Measurements from ENCODE around the gene NSD2. TPM values are rescaled to one million over a fixed set of nuclear protein-coding genes. Genes with fewer than 3 reads are reported as not detected.

NSD2 gene
- polyA plus RNA-seq, 1 donor (not counting 4 experiments of a cell fraction or from before 2014, with no cell fraction given) = 22.6 TPM

- H3K4me3 ChIP-seq (ENCODE audit: control insufficient read depth in 2 of 3, extremely low read depth in 1 of 3, insufficient read depth in 2 of 3, low read depth in 1 of 3, low read length in 3 of 3) = no peak overlapping the region
- H2AFZ ChIP-seq (ENCODE audit: control insufficient read depth, low read length) = no peak overlapping the region
- peak overlapping the region; percentile 15 for H3K27ac ChIP-seq (ENCODE audit: control insufficient read depth, insufficient read depth, low read length)
- H3K4me2 ChIP-seq (ENCODE audit: control insufficient read depth, extremely low read depth, insufficient read depth, low read depth, low read length) = no peak overlapping the region
- FAIRE-seq (no peak), DNase-seq (ENCODE audit: low read depth, low spot score) (no peak)
- H3K27me3 ChIP-seq (ENCODE audit: control insufficient read depth, extremely low read depth, insufficient read depth, low read length) = no peaks in the 10 kb centered on the region
- dilution Hi-C loops (cut with MboI; ENCODE audit: extremely low pct_ligation_motif_present, low sequenced_read_pairs) = no loop called here
- peaks cover 7% of the 10 kb centered on the region for H4K20me1 ChIP-seq (ENCODE audit: control insufficient read depth, extremely low read depth, insufficient read depth, low read length)
- peaks cover 2% of the 10 kb centered on the region for H3K9me1 ChIP-seq (ENCODE audit: control insufficient read depth, extremely low read depth, insufficient read depth, low read length)
- H3K9me3 ChIP-seq (ENCODE audit: control insufficient read depth, low read depth, low read length) = no peaks in the 10 kb centered on the region
- TF ChIP-seq EZH2 (IDR thresholded peaks at IDR 0.05; ENCODE audit: low read length) (no peak), CTCF (optimal IDR thresholded peaks at IDR 0.05 in 1 of 3, IDR thresholded peaks at IDR 0.05 in 1 of 3, conservative IDR thresholded peaks at IDR 0.05 in 1 of 3; ENCODE audit: extremely low read depth in 1 of 3, insufficient read depth in 2 of 3, low read length in 3 of 3) (no peak)
- no peaks in the 10 kb centered on the region for H3K4me1 ChIP-seq (ENCODE audit: control insufficient read depth, extremely low read depth, insufficient read depth, low read length)
- H3K9ac ChIP-seq (ENCODE audit: control insufficient read depth, extremely low read depth, insufficient read depth, low read length) = no peak overlapping the region
- H3K36me3 ChIP-seq (ENCODE audit: control insufficient read depth in 2 of 2, extremely low read depth in 1 of 2, insufficient read depth in 2 of 2, low read length in 2 of 2) = peaks cover 0 to 9% of the 10 kb centered on the region in 2 experiments
- H3K79me2 ChIP-seq (ENCODE audit: control insufficient read depth, insufficient read depth, low read length) = peaks cover 96% of the 10 kb centered on the region
These were observed 9.1 kb downstream of the NSD2 start for GRCh38 chr4:1880332-1880731.

- Histone ChIP-seq H3K9ac (ENCODE audit: control insufficient read depth, extremely low read depth, insufficient read depth, low read length) (no peak overlapping the region), H4K20me1 (ENCODE audit: control insufficient read depth, extremely low read depth, insufficient read depth, low read length) (peaks cover 9% of the 10 kb centered on the region), H3K4me3 (ENCODE audit: control insufficient read depth in 2 of 3, extremely low read depth in 1 of 3, insufficient read depth in 2 of 3, low read depth in 1 of 3, low read length in 3 of 3) (no peak overlapping the region), H3K9me3 (ENCODE audit: control insufficient read depth, low read depth, low read length) (no peaks in the 10 kb centered on the region), H3K9me1 (ENCODE audit: control insufficient read depth, extremely low read depth, insufficient read depth, low read length) (peaks cover 2% of the 10 kb centered on the region), H2AFZ (ENCODE audit: control insufficient read depth, low read length) (no peak overlapping the region), H3K27ac (ENCODE audit: control insufficient read depth, insufficient read depth, low read length) (no peak overlapping the region), H3K4me1 (ENCODE audit: control insufficient read depth, extremely low read depth, insufficient read depth, low read length) (no peaks in the 10 kb centered on the region), H3K36me3 (ENCODE audit: control insufficient read depth in 2 of 2, extremely low read depth in 1 of 2, insufficient read depth in 2 of 2, low read length in 2 of 2) (peaks cover 0 to 9% of the 10 kb centered on the region in 2 experiments), H3K27me3 (ENCODE audit: control insufficient read depth, extremely low read depth, insufficient read depth, low read length) (no peaks in the 10 kb centered on the region), H3K4me2 (ENCODE audit: control insufficient read depth, extremely low read depth, insufficient read depth, low read depth, low read length) (no peak overlapping the region), H3K79me2 (ENCODE audit: control insufficient read depth, insufficient read depth, low read length) (peaks cover 97% of the 10 kb centered on the region)
- DNase-seq (ENCODE audit: low read depth, low spot score) (no peak), FAIRE-seq (no peak)
- dilution Hi-C loops (cut with MboI; ENCODE audit: extremely low pct_ligation_motif_present, low sequenced_read_pairs) = no loop called here
- no peak for TF ChIP-seq CTCF (optimal IDR thresholded peaks at IDR 0.05 in 1 of 3, IDR thresholded peaks at IDR 0.05 in 1 of 3, conservative IDR thresholded peaks at IDR 0.05 in 1 of 3; ENCODE audit: extremely low read depth in 1 of 3, insufficient read depth in 2 of 3, low read length in 3 of 3)
- TF ChIP-seq EZH2 (IDR thresholded peaks at IDR 0.05; ENCODE audit: low read length) = no peak
These were observed 11.7 kb downstream of the NSD2 start for GRCh38 chr4:1882850-1883271.
